HCT116 (cell line): ENCODE data around the gene SCN2B. TPM values are rescaled to one million over a fixed set of nuclear protein-coding genes. Genes with fewer than 3 reads are reported as not detected.

ENCODE experiments used
- ATAC-seq: fragments of 200-7000 bp; cut with Tn5 transposase; 2 replicates; pipeline ENCODE4 v1.9.1; 2020; ENCODE audit warnings: mild to moderate bottlenecking, moderate library complexity
- BruUV-seq: library from RNA; stranded (reverse); fragments of 400-500 nt; replicated peaks from 2 replicates; lab custom pipeline; 2021; lab: Mats Ljungman, UMichigan
- CTCF ChIA-PET: fragments of 300-600 bp; sonication (Branson Sonifier 250); formaldehyde crosslinking; loops from one replicate; lab custom pipeline; 2021; ENCODE audit warnings: antibody characterized with exemption; lab: Charles Lee
- POLR2A ChIA-PET: fragments of 300-600, 350-600 bp; sonication (Branson Sonifier 250); formaldehyde crosslinking; loops from one replicate; lab custom pipeline; 2021; ENCODE audit warnings: antibody characterized with exemption; lab: Charles Lee
- RAD21 ChIA-PET, 2 experiments: fragments of 300-600 bp; sonication (Branson Sonifier 250); formaldehyde crosslinking; loops; one replicate each; lab custom pipeline; 2023; ENCODE audit warnings: low total read pairs in 2 of 2; ENCODE audit not compliant: uncharacterized antibody in 2 of 2, unreplicated experiment in 2 of 2, low non-redundant PET in 1 of 2; lab: Charles Lee
- DNase-seq: peaks from one replicate; pipeline ENCODE4 v3.0.0-alpha.2; 2010; ENCODE audit warnings: low read depth, low spot score
- H2AFZ ChIP-seq: fragments of 200-600 bp; shearing (Covaris generic), sonication (generic); 2 replicates; pipeline ENCODE4 v1.6.1; 2017; ENCODE audit warnings: low read depth, mixed run types, mixed read lengths, antibody characterized with exemption, low read length; ENCODE audit not compliant: poor library complexity, severe bottlenecking
- H3K27ac ChIP-seq: 2 replicates; pipeline ENCODE4 v1.5.1; 2012; ENCODE audit warnings: low read depth, low read length
- H3K27me3 ChIP-seq: fragments of 200-600 bp; sonication (generic); 2 replicates; pipeline ENCODE4 v1.6.1; 2016; ENCODE audit warnings: mixed run types, low read length, mixed read lengths; ENCODE audit not compliant: insufficient read depth
- H3K36me3 ChIP-seq, 2 experiments: fragments of 200-500 bp in 1 of 2; fragments of 200-600 bp in 1 of 2; sonication (Bioruptor generic) in 1 of 2; sonication (generic) in 1 of 2; 2 replicates each; pipeline versions ENCODE4 v1.5.1 to v1.6.1; 2014 to 2016; ENCODE audit warnings: low read length in 2 of 2, inconsistent platforms in 1 of 2, mixed read lengths in 1 of 2, mixed run types in 1 of 2; ENCODE audit not compliant: insufficient read depth in 2 of 2, control insufficient read depth in 1 of 2
- H3K4me1 ChIP-seq, 2 experiments: fragments of 200-600 bp in 1 of 2; sonication (generic) in 1 of 2; 2 replicates each; pipeline versions ENCODE4 v1.5.1 to v1.6.1; 2012 to 2017; ENCODE audit warnings: low read length in 2 of 2, inconsistent platforms in 1 of 2, mild to moderate bottlenecking in 1 of 2, mixed read lengths in 1 of 2, mixed run types in 1 of 2, moderate library complexity in 1 of 2; ENCODE audit not compliant: insufficient read depth in 2 of 2, control insufficient read depth in 1 of 2
- H3K4me2 ChIP-seq: fragments of 200-600 bp; sonication (generic); 2 replicates; pipeline ENCODE4 v1.6.1; 2017; ENCODE audit warnings: mixed run types, low read length, mixed read lengths
- H3K4me3 ChIP-seq, 2 experiments: fragments of 200-600 bp in 1 of 2; sonication (generic) in 1 of 2; replicated peaks in 1 of 2; 2 replicates each; pipeline ENCODE4 v1.5.1; 2011 to 2016; ENCODE audit warnings: low read length in 2 of 2, control low read depth in 1 of 2, low read depth in 1 of 2, mild to moderate bottlenecking in 1 of 2, mixed read lengths in 1 of 2, mixed run types in 1 of 2
- H3K79me2 ChIP-seq: fragments of 200-600 bp; sonication (generic); 2 replicates; pipeline ENCODE4 v1.6.1; 2017; ENCODE audit warnings: mild to moderate bottlenecking, mixed run types, low read length, moderate library complexity, mixed read lengths; ENCODE audit not compliant: insufficient read depth
- H3K9ac ChIP-seq: fragments of 200-600 bp; sonication (generic); 2 replicates; pipeline ENCODE4 v1.6.1; 2016; ENCODE audit warnings: low read length, mixed read lengths
- H3K9me2 ChIP-seq: fragments of 200-600 bp; sonication (generic), shearing (Covaris generic); 2 replicates; pipeline ENCODE4 v1.6.1; 2017; ENCODE audit warnings: mixed run types, mild to moderate bottlenecking, moderate library complexity; ENCODE audit not compliant: insufficient read depth
- H3K9me3 ChIP-seq, 2 experiments: fragments of 200-500 bp in 1 of 2; fragments of 200-600 bp in 1 of 2; sonication (Bioruptor generic) in 1 of 2; sonication (generic) in 1 of 2; 2 replicates each; pipeline ENCODE4 v1.6.1; 2014 to 2017; ENCODE audit warnings: low read length in 2 of 2, mixed read lengths in 2 of 2, inconsistent platforms in 1 of 2, low read depth in 1 of 2, mild to moderate bottlenecking in 1 of 2, mixed run types in 1 of 2, moderate library complexity in 1 of 2; ENCODE audit not compliant: control insufficient read depth in 1 of 2, insufficient read depth in 1 of 2
- H4K20me1 ChIP-seq: fragments of 200-600 bp; sonication (generic), shearing (Covaris generic); 2 replicates; pipeline ENCODE4 v1.6.1; 2017; ENCODE audit warnings: mixed run types, mild to moderate bottlenecking, moderate library complexity; ENCODE audit not compliant: insufficient read depth
- CBX3 ChIP-seq: IDR thresholded peaks from 2 replicates; pipeline ENCODE4 v1.6.1; 2012; ENCODE audit warnings: low read depth
- EZH2 ChIP-seq: fragments of 200-600 bp; sonication (generic); IDR thresholded peaks from 2 replicates; pipeline ENCODE4 v1.6.1; 2017; ENCODE audit warnings: antibody characterized with exemption, mixed run types
- EZH2phosphoT487 ChIP-seq: fragments of 200-600 bp; IDR thresholded peaks from 2 replicates; pipeline ENCODE4 v1.6.1; 2018; ENCODE audit warnings: antibody characterized with exemption, borderline replicate concordance
- FOSL1 ChIP-seq: IDR thresholded peaks from 2 replicates; pipeline ENCODE4 v1.6.1; 2012; ENCODE audit warnings: low read depth
- JUND ChIP-seq: IDR thresholded peaks from 2 replicates; pipeline ENCODE4 v1.6.1; 2012
- POLR2AphosphoS5 ChIP-seq: IDR thresholded peaks from 2 replicates; pipeline ENCODE4 v1.6.1; 2011; ENCODE audit warnings: mild to moderate bottlenecking, low read depth, low read length, moderate library complexity
- SIN3A ChIP-seq: IDR thresholded peaks from 2 replicates; pipeline ENCODE4 v1.6.1; 2012; ENCODE audit warnings: low read depth
- SP1 ChIP-seq: IDR thresholded peaks from 2 replicates; pipeline ENCODE4 v1.6.1; 2012; ENCODE audit warnings: low read depth
- YY1 ChIP-seq: IDR thresholded peaks from 2 replicates; pipeline ENCODE4 v1.6.1; 2011; ENCODE audit warnings: low read length, low read depth, moderate library complexity, mild to moderate bottlenecking; ENCODE audit not compliant: insufficient replicate concordance; ENCODE audit errors: extremely low read depth
- ZFX ChIP-seq: fragments of 450-650 bp; IDR thresholded peaks from 2 replicates; pipeline ENCODE4 v1.6.1; 2017
- intact Hi-C: fragments of 100-400 bp; cut with micrococcal nuclease; formaldehyde crosslinking; loops from 2 replicates; pipeline ENCODE4 v1.10.0; 2022
- total RNA-seq: library from RNA; stranded (reverse); gene quantifications from one replicate; pipeline ENCODE4 v1.2.1, GENCODE V29; 2021; ENCODE audit not compliant: unreplicated experiment
- TF ChIP-seq, protein P1 (sequence below): IDR thresholded peaks from 2 replicates; pipeline ENCODE4 v1.6.1; 2011; ENCODE audit warnings: mild to moderate bottlenecking, low read length, moderate library complexity; ENCODE audit not compliant: insufficient replicate concordance; ENCODE audit errors: extremely low read depth
- TF ChIP-seq, protein P2 (sequence below): IDR thresholded peaks from 2 replicates; pipeline ENCODE4 v1.6.1; 2012
- TF ChIP-seq, protein P3 (sequence below): IDR thresholded peaks from 2 replicates; pipeline ENCODE4 v1.6.1; 2012

SCN2B gene
- total RNA-seq, 1 experiment from 2014 or later = not detected

DNA sequence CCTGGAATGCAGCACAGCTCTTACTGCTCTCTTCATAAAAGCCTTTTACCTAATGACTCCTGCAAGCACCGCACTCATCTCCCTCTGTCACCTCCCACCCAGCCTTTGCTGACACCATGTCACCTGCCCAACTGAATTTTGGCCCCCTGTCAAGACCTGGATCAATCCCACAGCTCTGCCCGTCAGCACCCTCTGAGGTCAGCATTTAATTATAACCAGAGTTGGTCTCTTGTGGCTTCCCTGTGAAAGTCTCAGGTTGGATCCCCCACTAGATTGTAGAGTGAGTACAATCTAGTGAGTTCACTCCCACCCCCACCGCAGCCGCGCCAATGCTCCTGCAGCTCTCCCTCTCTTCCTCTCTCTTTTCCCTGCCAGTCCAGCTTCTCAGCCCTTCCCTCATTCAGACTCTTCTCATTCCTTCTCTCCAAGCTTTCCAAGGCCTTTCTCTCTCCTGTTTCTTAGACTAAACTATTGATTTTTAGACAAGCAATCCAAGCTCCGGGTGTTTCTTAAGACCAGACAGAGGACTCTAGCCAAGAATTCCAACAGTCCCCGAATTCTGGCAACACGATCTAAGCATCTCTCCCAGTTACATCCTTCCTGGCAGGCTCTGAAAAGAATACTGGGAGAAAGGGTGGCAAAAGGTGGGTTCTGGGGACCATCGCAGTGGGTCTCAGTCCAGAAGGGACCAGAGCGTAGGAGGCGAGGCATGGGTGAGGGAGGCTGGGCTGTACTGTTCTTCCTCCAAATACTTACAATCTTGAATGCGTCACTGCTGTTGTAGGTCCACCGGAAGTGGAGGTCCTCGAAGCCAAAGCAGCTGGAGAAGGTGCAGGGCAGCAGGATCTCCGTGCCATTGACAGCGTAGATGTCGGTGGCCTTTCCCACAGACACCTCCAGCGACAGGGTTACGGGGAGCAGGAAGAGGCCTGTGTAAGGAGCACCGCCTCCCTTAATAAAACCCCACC lies 31.9 kb downstream of the SCN2B start:
- Histone ChIP-seq H3K4me3 (no peak overlapping the region), H3K4me2 (peak overlapping the region; percentile 89), H3K4me1 (peaks cover 0 to 10% of the 10 kb centered on the region in 2 experiments; a peak in 2 of 4 replicates), H2AFZ (no peak overlapping the region), H3K9ac (no peak overlapping the region), H3K27me3 (no peaks in the 10 kb centered on the region), H3K27ac (no peak overlapping the region), H3K79me2 (no peaks in the 10 kb centered on the region), H3K9me3 (no peaks in the 10 kb centered on the region), H3K9me2 (no peaks in the 10 kb centered on the region), H3K36me3 (no peaks in the 10 kb centered on the region), H4K20me1 (no peaks in the 10 kb centered on the region)
- intact Hi-C loops = loop anchor here (1.0 to 5.0 kb wide), 5 partner anchors 27 to 468 kb away; no protein-coding TSS in a partner anchor
- POLR2A ChIA-PET = no interaction called here
- no peak for ATAC-seq
- RAD21 ChIA-PET = no interaction called here
- CTCF ChIA-PET = interaction anchor here (1.2 to 2.9 kb wide), 2 partner anchors 12 to 27 kb away, joined by 3 to 13 read pairs; no protein-coding TSS in a partner anchor
- no peak for DNase-seq
- no TSS peak for BruUV-seq
- TF ChIP-seq FOSL1 = no peak

DNA sequence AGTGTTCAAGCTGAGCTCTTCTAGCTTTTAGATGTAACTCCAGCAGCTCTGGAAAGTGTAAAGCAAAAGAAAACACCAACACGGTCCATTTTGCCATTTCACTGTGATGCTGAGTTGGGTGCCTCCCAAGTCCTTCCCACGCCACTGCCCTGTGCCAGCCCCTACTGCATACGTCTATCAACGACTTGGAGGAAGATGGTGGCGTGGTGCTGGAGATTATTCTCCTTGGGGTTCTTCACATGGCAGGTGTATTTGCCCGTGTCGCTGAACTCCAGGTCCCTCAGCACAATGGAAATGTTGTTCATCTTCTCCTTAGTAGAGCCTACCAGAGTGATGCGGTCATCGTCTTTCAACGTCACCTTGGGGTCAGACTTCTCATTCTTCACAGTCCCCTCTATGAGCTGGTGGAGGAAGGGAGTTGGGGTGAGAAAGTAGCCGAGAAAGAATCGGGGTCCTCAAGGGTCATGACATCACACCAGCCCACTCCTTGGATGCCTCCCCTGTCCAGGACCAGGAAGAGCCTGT lies 32.7 kb downstream of the SCN2B start:
- no peaks in the 10 kb centered on the region for H3K27me3 ChIP-seq
- no peak overlapping the region for H3K4me2 ChIP-seq
- H3K79me2 ChIP-seq = no peaks in the 10 kb centered on the region
- H4K20me1 ChIP-seq = no peaks in the 10 kb centered on the region
- ChIA-PET RAD21 (no interaction called here), POLR2A (interaction anchor here (1.2 kb wide), 1 partner anchor 13 kb away, joined by 4 read pairs; no protein-coding TSS in a partner anchor), CTCF (interaction anchor here (1.0 to 2.9 kb wide), 3 partner anchors 13 to 28 kb away, joined by 3 to 13 read pairs (median 3); no protein-coding TSS in a partner anchor)
- H3K9me2 ChIP-seq = no peaks in the 10 kb centered on the region
- no TSS peak for BruUV-seq
- H3K9me3 ChIP-seq = no peaks in the 10 kb centered on the region
- TF ChIP-seq EZH2phosphoT487 = no peak
- no peak for TF ChIP-seq FOSL1
- TF ChIP-seq ZFX = no peak
- TF ChIP-seq, protein P1, sequence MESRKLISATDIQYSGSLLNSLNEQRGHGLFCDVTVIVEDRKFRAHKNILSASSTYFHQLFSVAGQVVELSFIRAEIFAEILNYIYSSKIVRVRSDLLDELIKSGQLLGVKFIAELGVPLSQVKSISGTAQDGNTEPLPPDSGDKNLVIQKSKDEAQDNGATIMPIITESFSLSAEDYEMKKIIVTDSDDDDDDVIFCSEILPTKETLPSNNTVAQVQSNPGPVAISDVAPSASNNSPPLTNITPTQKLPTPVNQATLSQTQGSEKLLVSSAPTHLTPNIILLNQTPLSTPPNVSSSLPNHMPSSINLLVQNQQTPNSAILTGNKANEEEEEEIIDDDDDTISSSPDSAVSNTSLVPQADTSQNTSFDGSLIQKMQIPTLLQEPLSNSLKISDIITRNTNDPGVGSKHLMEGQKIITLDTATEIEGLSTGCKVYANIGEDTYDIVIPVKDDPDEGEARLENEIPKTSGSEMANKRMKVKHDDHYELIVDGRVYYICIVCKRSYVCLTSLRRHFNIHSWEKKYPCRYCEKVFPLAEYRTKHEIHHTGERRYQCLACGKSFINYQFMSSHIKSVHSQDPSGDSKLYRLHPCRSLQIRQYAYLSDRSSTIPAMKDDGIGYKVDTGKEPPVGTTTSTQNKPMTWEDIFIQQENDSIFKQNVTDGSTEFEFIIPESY = no peak
- TF ChIP-seq YY1 = no peak
- no peak for TF ChIP-seq SP1
- TF ChIP-seq EZH2 = no peak
- TF ChIP-seq POLR2AphosphoS5 = no peak
- TF ChIP-seq, protein P2, sequence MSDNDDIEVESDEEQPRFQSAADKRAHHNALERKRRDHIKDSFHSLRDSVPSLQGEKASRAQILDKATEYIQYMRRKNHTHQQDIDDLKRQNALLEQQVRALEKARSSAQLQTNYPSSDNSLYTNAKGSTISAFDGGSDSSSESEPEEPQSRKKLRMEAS = no peak
- no peak for TF ChIP-seq SIN3A
- TF ChIP-seq, protein P3, sequence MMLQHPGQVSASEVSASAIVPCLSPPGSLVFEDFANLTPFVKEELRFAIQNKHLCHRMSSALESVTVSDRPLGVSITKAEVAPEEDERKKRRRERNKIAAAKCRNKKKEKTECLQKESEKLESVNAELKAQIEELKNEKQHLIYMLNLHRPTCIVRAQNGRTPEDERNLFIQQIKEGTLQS = no peak
- TF ChIP-seq CBX3 = no peak
- no peak for TF ChIP-seq JUND
- no peak overlapping the region for H3K4me3 ChIP-seq
- ATAC-seq (no peak), DNase-seq (no peak)
- no peak overlapping the region for H3K9ac ChIP-seq
- peaks cover 0 to 10% of the 10 kb centered on the region in 2 experiments; a peak in 2 of 4 replicates for H3K4me1 ChIP-seq
- intact Hi-C loops = no loop called here
- H2AFZ ChIP-seq = no peak overlapping the region
- no peak overlapping the region for H3K27ac ChIP-seq
- H3K36me3 ChIP-seq = no peaks in the 10 kb centered on the region
